ENCODE results near the gene GABPB2.

The GABPB2 gene

DNA sequence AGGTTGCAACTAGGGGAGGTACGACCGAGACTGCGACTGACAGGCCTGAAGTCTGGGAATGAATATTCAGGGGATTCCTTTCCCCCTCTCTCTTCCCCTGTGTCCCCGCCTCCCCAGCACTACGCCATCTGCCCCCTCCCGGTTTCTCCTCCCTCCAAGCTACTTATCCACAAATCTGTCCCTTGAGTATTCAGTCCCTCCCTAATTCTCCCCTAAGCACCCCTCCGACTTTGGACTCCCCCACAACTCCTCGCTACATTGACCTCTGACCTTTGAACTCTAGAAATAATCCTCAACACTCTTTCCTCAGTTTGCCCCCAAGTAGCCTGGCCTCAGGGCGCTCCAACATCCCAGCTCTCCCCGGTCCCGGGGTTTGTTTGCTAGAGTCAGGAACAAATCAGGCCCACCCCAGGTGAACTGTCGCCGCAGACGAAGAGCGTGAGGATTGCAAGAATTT, 94.7 kb downstream of the GABPB2 start:
- DNase-seq, result peak; percentile 61

DNA sequence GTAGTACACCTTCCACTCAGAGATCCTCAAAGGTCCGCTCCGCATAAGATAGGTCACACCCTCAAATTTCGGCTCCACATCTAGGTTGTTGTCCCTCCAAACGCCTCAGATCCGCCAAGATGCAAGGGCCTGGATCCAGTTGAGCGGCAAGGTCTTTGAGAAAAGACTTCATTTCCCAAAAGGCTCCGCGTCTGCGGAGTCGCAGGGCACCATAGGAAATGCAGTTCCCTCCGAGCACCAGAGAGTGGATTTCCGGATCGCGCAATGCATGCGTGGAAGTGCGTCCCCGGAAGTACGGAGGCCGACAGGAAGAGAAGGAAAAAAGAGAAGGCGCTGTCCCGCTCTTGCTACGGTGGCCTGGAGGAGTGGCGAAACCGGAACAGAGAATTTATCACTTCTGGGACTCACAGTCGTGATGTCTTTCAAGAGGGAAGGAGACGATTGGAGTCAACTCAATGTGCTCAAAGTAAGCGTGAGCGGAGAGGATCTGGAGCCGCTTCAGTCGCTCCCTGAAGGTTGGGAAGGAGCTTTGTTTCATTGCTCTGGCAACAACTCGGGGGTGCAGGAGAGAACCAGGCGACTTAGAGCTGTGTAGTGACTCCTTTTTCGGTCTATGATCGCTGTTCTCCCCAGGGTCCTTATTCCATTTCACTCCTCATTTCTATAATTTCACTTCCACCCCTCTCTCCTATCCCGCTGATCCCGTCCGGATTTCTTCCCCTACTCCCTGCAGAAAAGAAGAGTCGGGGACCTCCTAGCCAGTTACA, 95.4 kb downstream of the GABPB2 start, which contains the start of the genes LYSMD1 and SCNM1:
Gene LYSMD1, minus strand, starts transcription at position 165 of the 767 bp plus-strand sequence. CDS start 644 bp downstream, outside the sequence.
Gene SCNM1, plus strand, starts transcription at position 407 of the 767 bp plus-strand sequence. Its CDS starts 9 bp downstream, at position 416.
- peak; percentile 100 for DNase-seq

DNA sequence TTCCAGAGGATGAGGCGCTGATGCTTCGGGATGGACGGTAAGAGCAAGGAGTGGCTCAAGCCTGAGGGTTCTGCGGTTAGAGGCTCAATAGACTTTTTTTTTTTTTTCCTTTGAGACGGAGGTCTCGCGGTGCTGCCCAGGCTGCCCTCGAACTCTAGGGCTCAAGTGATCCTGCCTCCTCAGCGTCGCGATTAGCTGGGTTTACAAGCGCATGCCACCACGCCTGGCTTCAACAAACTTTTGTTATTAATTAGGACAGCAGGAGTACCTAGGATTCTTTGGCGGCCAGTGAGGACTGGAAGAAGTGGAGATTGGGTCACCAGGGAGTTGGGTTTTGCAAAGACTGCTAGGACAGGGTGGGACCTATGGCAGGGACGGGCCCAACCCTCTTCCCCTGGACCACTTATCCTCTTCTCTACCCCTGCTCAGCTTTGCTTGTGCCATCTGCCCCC, 96.0 kb downstream of the GABPB2 start:
- DNase-seq, result peak; percentile 73

DNA sequence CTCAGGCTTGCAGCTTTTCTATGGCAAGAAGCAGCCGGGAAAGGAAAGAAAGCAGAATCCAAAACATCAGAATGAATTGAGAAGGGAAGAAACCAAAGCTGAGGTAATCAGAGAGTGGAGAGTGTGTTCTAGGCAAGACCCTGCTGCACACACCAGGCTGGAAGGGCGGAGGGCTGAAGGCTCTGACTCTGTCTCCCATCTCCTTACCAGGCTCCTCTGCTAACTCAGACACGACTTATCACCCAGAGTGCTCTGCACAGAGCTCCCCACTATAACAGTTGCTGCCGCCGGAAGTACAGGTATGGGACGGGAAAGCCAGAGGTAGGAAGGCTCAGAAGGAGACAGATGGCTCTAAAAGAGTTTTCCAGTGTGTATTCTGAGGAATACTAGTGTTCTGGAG, 96.6 kb downstream of the GABPB2 start:
- DNase-seq, result no peak

DNA sequence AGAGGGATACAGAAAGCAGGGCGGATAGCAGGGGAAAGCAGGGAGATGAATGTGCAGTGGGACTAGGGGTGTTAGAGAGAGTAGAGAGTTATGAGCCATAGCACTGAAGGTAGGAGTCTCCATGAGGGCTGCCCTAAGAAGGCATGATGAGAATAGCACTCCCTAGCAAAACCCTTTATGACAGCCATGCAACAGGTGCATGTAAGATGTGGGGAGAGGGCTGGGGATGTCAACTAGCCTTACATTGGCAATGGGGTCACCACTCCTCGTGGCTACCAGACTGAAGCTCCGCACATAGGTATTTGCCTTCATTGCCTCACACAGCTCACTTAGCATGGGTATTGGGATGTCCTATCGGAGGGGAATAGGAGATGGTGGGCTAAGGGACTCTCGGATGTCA, 100.6 kb downstream of the GABPB2 start:
- DNase-seq, result no peak

Measured in fibroblast of skin of abdomen (primary cell).